CD1c-positive myeloid dendritic cell (primary cell): ENCODE results near the gene CCDC120.

Experiments
- DNase-seq: peaks from one replicate; pipeline ENCODE4 v3.0.0-alpha.2; 2016; ENCODE audit errors: extremely low spot score

CCDC120 gene

GRCh38 chrX:49063715-49064114 is 4.9 kb downstream of the CCDC120 start:
- no peak for DNase-seq

GRCh38 chrX:49064303-49064702 is 5.5 kb downstream of the CCDC120 start:
- no peak for DNase-seq

DNA sequence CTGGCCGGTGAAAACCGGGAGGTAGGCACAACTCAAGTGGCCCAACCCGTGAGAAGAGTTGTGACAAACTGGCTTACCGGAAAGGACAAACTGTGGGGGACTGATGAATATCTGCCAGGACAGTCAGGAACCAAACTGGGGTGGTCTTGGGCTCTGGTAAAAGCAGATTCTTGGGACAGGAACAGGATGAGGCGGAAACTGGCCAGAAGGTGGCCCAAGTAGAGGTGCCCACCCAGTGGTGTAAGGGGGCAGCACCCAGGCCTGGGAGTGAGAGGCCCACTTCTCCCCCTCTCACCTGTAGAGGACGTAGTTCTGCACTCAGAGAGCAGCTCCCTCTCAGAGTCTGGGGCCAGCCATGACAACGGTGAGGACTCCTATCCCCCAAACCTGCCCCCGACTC is 5.9 kb downstream of the CCDC120 start:
- no peak for DNase-seq

- DNase-seq = no peak
These were observed 7.5 kb downstream of the CCDC120 start for GRCh38 chrX:49066278-49066677.

GRCh38 chrX:49066690-49067089 is 7.9 kb downstream of the CCDC120 start:
- DNase-seq = no peak

- no peak for DNase-seq
These were observed 8.7 kb downstream of the CCDC120 start for GRCh38 chrX:49067285-49068120.

DNA sequence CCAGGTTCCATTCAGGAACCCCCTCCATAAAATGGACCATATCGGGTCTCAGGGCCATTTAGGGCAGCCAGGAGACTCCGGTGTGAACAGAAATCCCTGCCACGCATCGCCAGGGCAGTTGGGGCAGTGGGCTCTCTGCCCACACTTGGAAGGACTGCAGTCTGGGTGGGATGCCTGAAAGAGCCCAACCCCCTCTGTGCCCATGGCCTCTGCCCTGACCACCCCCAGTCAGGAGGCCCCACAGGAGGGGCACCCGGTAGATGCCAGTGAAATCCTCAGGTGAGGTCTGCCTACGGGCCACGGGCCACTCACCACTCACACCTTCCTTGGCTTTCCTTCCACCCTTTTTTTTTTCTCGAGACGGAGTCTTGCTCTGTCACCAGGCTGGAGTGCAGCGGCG is 10.2 kb downstream of the CCDC120 start:
- DNase-seq = no peak

DNA sequence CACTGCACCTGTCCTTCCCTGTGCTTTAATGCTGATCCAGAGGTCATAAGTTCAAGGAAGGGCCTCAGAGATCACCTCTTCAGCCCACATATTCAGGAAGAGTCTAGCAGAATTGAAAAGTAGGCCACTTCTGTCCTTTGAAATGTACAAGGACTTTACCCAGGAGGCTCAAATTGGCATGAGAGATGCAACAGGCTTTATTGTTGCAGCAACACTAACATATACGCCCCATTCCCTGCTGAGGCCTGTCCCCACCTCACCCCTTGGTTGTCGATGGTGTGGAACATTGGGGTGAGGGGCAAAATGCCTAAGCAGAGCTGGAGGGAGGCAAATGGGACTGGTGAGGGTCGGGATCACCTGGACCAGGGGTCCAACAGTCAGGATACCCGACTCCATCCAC is 12.2 kb downstream of the CCDC120 start:
- DNase-seq = no peak

- DNase-seq = no peak
These were observed 13.3 kb downstream of the CCDC120 start for GRCh38 chrX:49071877-49072711.

DNA sequence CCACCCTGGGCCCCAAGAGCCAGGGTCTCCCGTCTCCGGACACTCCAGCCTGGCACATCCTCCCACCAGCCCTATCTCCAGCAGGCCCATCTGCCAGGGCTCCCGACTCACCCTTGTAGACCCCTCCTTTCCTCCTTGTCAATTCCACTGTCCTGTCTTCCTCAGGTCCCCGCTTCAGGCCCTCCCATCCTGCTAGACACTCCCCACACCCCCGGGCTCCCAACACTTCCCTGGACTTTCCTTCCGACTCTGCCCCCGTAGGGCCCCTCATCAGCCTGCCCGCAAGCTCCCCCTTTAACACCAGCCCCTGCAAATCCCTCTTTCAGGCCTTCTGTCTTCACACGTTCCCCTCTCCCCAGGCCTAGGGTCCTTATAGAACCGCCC is 13.9 kb downstream of the CCDC120 start:
- no peak for DNase-seq

DNA sequence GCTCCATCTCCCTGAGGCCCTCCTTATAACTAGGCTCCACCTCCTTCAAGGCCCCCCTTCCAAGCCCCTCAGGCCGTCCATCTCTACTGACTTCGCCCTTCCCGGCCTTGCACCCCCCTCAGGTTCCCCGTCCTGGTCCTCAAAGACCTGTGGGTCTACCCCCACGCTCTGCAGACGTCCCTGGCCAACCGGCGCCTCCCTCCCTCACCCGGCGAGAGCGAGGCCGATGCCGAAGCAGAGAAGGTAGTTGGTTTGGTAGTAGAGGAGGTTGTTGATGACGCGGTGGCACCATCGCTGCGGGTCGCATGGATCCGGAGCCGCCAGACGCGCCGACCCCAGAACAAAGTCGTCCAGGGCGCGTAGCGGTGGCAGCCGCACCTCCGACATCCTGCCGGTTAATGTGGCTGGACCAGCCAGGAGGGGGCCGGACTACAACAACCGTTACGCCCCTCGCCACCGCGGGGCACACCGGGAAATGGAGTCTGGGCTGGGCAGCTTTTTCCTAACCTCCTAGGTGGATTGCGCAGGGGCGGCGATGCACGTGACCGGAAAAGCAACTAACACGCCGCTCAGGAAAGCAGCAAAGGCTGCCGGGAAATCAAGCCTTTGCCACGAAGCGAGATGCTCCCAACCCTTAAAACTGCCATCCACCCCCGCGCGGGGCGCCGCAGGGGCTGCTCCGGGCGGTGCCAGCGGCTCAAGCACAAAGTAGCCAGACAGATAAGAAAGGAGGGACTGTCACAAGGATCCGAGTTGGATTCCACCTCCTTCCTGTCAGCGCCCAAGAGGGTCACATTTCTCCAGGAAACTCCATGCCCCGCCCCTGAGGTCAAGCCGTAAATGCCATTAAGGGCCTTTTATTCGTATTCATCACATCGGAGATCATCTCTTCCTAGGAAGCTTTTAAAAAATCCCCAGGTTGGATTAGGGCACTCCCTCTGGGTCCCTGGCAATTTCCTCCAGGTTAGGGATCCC is 15.1 kb downstream of the CCDC120 start, which contains the start of gene PRAF2:
Gene PRAF2 (minus strand): TSS at position 402 of the 975 bp plus-strand sequence. CDS start 15 bp downstream, at position 387.
- DNase-seq = peak; percentile 88

DNA sequence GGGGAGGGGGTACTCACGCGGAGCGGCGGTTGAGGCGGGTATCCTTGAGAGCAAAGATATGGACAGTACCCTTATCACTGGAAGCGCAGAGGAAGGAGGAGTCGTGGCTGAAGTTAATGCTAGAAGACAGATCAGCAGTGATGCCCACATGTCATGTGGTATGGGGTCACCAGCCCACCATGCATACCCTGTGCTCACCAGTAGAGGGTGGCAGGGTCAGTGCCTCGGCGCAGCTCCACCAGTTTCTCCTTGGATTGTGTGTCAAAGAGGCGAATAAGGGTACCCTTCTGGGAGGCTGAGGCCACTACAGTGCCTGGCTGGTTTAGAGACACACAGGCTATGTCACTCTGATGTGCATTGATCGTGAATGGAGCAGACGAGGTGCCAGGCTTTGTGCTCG is 16.5 kb downstream of the CCDC120 start:
- DNase-seq = no peak

- DNase-seq = no peak
These were observed 19.1 kb downstream of the CCDC120 start for GRCh38 chrX:49077941-49078340.

DNA sequence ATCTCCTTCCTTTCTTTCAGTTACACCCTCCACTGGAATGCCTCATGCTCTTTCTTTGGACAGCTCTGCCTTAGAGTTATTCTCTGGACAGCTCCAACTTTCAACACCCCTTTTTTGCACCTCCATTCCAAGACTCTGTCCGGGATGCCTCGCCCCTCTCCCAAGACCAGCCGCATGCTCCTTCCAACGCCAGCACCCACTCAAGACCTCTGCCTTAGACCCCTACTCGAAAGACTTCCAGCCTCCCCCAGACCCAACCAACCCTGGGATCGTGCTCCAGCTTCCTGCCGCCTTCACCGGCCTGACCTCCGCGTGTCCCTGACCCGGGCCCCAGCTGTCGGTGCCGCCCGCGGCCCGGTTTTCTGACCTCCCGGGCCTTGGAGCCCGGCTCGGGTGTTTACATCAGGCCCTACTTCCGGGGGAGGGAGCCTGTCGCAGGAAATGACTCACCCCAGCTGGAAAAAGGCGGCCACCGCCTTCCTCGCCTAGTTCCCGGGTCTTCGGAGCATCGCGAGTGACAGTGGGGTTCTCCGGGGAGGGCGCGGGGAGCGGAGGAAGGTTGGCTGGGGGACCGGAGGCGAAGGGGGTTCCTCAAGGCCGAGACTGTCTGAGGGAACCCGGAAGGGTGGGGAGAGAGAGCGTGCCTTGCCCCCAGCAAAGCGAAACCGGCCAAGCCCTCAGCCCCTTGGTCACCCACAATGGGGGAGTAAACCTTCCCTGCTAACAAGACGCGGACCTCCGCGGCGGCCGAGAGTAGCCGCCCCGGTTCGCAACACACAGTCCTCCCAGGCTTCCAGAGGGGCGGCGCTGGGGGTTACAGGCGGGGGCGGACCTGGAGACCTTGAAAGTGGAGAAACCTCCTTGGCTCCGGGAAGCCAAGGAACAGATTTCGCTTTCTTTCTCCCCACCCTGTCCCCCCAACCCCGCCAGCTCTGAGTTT is 21.0 kb downstream of the CCDC120 start, which contains the start of gene WDR45:
Gene WDR45 (minus strand): TSS at position 399 of the 940 bp plus-strand sequence. CDS start 1,792 bp downstream, outside the sequence.
- DNase-seq = peak; percentile 74

DNA sequence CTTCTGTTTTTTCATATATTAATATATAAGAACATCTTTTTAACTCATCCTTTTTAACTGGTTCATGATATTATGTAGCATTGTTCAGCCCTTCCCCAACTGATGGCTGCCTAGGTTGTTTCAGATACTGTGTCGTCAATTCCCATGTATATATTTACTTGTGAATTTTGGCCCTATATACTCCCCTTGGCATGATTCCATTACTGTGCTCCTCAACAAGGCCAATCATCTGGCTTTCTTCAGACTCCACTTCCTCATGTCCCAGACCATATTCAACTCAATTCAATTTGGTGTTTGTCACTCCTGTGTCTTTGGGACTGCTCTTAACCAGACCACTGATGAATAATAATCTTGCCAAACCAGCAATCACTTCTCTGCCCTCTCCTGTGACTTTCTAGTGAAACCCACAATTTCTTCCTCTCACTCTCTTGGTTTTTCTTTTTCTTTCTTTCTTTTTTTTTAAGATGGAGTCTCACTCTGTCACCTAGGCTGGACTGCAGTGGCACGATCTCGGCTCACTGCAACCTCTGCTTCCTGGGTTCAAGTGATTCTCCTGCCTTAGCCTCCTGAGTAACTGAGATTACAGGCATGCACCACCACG is 23.6 kb downstream of the CCDC120 start:
- no peak for DNase-seq

DNA sequence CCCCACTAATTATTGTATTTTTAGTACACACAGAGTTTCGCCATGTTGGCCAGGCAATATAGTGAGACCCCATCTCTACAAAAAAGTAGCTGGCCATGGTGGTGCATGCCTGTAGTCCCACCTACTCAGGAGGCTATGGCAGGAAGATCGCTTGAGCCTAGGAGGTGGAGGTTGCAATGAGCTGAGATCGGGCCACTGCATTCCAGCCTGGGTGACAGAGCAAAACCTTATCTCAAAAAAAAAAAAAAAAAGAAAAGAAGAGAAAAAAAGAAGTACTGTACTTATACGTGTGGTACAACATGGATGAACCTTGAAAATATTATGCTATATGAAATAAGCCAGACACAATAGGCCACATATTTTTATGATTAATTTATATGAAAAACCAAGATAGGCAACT is 30.8 kb downstream of the CCDC120 start:
- no peak for DNase-seq

GRCh38 chrX:49096419-49096818 is 37.6 kb downstream of the CCDC120 start:
- no peak for DNase-seq

- peak; percentile 95 for DNase-seq
These were observed 42.2 kb downstream of the CCDC120 start for GRCh38 chrX:49100704-49101628.

GRCh38 chrX:49101629-49101984 is 42.8 kb downstream of the CCDC120 start:
- no peak for DNase-seq
